NCI-H460 (cell line): ENCODE results near the gene NPAS1. TPM values are rescaled to one million over a fixed set of nuclear protein-coding genes. Genes with fewer than 3 reads are reported as not detected.
A peak's percentile ranks its signal among the peaks of the same experiment; 100 is the strongest.

Source experiments
- DNase-seq: peaks from one replicate; pipeline ENCODE4 v3.0.0-alpha.2; 2016; ENCODE audit warnings: low read depth; ENCODE audit errors: extremely low read depth
- polyA plus RNA-seq: library from polyadenylated mRNA; depleted of rRNA; stranded (reverse); fragments of >200 nt; gene quantifications from 2 replicates; pipeline ENCODE4 v1.2.3, GENCODE V29; 2014; cell fraction: nucleus; rRNA removed
- total RNA-seq: library from RNA; depleted of rRNA; stranded (reverse); fragments of >200 nt; shearing (Covaris generic); gene quantifications from 2 replicates; pipeline ENCODE4 v1.2.3, GENCODE V29; 2014; rRNA removed

The NPAS1 gene, protein sequence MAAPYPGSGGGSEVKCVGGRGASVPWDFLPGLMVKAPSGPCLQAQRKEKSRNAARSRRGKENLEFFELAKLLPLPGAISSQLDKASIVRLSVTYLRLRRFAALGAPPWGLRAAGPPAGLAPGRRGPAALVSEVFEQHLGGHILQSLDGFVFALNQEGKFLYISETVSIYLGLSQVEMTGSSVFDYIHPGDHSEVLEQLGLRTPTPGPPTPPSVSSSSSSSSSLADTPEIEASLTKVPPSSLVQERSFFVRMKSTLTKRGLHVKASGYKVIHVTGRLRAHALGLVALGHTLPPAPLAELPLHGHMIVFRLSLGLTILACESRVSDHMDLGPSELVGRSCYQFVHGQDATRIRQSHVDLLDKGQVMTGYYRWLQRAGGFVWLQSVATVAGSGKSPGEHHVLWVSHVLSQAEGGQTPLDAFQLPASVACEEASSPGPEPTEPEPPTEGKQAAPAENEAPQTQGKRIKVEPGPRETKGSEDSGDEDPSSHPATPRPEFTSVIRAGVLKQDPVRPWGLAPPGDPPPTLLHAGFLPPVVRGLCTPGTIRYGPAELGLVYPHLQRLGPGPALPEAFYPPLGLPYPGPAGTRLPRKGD
- total RNA-seq, result 0.30 and 0.49 TPM in 2 replicates
- polyA plus RNA-seq, result 1.2 TPM in 1 of 2 replicates, not detected in the other

DNA sequence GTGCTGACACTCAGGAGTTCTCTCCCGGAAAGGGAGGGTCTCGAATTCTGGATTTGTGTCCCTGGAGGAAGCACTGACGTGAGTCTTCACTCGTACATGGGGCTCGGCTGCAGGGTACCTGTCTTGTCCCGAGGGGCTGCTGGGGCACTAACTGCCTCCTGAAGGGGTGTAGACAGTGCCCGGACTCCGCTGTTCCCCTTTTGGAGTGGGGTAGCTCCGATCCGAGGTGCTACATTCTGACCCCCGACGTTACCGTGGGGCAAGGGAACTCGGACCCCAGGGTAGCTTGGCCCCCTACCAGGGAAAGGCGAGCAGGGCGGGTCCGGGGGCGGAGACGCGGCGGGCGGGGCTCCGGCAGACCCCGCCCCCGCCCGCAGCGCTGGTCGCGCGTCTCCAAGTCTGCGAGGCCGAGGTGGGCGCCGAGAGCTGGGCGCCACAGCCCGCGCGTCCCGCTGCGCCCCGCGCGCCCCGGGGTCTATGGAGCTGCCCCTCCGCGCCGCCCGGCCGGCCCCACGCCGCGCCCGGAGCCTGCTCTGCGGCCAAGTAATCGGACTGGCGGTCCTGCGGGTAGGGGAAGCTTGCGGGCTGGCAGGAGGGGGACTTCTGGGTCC, at the start of gene NPAS1:
Gene NPAS1 (plus strand): TSS at position 407 of the 611 bp plus-strand sequence. CDS start 1,211 bp downstream, outside the sequence.
- no peak for DNase-seq

DNA sequence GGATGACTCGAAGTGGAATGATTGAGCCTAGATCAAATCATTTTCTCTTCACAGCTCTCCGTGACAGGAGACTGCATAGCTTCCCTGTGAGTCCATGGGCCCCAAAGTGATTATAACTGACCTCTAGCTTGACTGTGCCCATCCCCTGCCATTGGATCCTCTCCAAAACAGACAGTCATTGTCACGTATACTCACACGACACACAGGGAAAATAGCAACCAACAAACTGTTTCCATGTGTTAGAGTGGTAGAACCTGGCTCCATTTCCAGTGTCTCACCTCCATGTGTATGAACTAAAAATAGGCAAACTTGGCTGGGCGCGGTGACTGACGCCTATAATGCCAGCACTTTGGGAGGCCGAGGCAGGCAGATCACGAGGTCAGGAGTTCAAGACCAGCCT, 48.8 kb upstream of the NPAS1 start:
- peak; percentile 21 for DNase-seq

DNA sequence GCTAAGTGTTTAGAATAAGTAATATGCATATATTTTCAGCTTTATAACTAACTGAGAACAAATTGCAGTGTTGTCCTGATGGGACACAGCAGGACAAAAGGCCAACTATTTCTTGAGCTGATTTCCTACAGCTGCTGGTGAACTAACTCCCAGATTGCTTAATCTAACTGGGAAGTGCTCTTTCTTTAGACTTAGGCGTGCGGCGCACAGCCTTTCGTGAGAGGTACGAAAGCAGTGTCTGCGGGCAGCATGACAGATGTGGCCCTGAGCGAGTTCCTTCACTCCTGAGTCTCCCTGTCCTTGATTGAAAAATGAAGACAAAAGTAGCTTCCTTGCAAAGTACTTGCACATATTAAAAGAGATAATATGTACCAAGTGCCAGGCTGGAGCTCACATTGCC, 47.3 kb upstream of the NPAS1 start:
- DNase-seq, result no peak

DNA sequence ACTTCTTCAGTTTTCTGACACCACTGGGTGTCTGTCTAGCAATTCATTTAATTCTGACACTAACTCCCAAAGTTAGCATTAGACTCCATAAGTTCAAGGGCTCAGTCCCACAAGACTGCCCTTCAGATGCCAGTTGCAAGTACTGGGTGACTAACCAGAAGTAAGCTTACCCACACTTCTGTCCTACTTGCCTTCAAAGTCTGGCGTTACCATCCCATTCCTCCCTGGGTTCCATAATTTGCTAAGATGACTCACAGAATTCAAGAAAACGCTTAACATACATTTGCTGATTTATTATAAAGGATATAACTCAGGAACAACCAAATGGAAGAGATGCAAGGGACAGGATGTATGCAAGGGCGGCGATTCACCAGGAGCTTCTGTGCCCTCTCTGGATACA, 45.5 kb upstream of the NPAS1 start:
- no peak for DNase-seq

DNA sequence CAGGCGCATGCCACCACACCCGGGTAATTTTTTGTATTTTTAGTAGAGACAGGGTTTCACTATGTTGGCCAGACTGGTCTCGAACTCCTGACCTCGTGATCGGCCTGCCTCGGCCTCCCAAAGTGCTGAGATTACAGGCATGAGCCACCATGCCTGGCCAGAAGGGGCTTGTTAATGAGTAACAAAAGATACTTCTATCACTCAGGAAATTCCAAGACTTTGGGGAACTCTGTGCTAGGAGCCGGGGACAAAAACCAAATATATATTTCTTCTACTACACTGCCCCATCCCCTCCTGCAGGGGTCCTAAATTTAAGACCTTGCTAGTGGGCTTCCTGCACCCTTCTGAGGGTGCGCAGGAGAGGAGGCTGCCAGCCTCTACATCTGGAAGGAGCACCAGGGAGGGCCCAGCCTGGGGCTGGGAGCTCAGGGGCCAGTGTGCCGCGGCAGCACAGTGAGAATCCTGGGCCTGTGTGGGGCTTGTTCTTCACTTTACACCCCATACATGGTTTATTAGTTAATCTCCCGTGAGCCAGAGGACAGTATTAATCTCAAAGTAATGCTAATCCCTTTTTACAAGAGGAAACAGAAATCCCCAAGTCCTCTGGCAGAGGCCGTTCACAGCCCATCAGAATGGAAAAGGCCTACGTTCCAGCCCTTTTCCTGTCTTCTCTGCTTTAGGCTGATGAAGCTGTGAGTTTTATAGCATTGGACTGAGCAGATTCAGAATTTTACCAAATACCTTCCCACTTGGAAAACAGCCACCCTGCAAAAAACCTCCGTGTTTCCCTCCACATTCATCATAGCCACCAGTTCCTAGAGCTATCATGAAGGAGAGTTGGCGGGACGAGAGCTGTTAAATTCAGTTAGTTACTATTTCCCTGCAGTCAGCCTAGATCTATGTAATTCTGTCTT, 44.4 kb upstream of the NPAS1 start:
- no peak for DNase-seq

DNA sequence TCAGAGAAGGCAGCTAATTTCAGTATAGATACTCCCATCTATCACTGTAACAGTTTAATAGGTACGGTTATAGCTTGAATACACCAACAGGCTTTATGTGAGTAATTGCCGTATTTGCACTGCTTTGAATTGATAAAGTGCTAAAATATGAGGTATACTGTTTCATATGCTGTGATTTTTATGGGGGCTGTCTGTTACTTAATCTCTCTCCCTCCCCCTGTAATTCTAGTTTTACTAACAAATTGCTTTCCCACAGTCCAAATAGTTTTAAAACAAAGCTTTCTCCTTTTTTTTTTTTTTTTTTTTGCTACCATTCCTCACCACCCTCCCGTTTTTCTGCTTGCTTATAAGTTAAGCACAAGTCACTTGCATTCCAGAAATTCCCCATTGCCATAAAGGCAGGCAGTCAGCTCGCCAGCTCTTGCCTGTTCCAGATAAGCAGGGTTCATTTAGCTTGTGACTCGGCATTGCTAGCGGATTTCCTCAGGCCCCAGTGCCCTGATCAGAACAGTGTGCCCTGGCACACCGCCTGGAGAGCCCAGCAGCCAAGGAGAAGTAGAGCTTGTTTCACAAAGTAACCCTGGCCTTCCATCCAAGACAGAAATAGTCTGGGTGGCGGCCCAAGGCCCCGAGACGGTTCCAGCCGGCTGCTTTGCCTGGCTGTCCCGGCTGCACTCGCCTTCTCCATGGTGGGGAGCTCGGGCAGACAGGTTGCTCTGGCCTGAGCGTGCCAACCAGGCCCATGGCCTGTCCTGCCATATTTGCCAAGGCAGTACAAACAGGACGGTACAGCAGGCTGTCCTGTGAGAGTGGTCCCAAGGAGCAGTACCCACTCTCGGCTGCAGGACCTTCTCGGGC, 43.5 kb upstream of the NPAS1 start:
- DNase-seq, result peak; percentile 29

DNA sequence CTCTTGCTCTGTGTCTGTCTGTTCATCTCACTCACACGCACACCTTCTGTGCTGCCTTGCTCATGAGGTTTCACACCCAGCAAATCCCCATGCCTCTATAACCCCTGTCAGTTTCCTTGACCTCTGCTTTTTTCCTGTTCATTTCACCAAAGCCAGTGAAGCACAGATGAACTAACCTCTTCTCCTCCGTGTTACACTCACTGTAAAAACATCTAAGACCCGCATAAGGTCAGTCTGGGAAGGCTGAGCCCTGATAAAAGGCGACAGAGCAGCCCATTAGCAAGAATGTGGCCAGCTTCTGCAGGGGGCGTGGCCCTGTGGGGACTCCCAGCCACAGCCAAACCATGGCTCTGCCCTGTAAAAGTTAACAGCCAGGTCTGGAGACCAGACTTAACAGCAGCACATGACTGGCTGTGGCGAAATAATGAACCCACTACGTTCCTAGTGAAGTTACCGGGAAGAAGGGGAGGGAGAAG, 42.8 kb upstream of the NPAS1 start:
- DNase-seq, result no peak

DNA sequence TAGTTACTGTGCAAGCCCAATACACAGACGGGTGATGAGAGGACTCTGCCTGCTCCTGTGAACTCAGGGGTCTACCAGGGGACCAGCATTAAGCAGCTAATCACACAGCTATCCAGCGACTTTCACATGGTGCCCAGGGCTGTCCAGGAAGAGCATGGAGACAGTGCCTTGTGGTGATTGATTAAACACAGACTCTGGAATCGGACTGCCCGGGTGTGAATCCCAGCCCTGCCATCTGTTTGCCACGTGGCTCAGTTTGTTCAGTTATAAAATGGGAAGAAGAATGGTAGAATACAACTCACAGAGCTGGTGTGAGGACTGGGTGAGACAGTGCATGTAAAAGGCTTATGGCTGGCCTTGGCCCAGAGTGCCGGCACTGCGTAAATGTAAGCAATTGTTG, 42.1 kb upstream of the NPAS1 start:
- DNase-seq, result no peak

DNA sequence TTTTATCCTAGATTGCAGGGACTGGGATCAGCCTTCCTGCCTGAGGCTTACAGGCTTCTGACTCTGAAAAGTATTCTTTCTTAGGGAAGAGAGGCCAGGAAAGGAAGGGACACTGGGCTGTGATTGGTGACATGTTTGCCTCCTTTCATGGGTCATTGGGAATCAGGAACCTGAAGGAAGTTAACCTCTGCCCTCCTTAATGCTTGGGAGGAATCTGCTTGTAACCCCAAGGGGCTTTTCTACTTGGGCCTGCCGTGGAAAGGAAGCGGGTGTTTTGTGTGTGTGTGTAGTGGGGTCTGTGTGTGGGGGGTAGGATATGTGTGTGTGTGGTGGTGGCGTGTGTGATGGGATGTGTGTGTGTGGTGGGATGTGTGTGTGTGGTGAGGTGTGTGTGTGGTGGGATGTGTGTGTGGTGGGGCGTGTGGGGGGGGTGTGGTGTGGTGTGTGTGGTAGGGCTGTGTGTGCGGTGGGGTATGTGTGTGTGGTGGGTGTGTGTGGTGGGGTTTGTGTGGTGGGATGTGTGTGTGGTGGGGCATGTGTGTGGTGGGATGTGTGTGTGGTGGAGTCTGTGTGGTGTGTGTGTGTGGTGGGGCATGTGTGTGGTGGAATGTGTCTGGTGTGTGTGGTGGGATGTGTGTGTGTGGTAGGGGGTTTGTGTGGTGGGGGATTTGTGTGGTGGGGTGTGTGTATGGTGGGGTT, 41.3 kb upstream of the NPAS1 start:
- no peak for DNase-seq

DNA sequence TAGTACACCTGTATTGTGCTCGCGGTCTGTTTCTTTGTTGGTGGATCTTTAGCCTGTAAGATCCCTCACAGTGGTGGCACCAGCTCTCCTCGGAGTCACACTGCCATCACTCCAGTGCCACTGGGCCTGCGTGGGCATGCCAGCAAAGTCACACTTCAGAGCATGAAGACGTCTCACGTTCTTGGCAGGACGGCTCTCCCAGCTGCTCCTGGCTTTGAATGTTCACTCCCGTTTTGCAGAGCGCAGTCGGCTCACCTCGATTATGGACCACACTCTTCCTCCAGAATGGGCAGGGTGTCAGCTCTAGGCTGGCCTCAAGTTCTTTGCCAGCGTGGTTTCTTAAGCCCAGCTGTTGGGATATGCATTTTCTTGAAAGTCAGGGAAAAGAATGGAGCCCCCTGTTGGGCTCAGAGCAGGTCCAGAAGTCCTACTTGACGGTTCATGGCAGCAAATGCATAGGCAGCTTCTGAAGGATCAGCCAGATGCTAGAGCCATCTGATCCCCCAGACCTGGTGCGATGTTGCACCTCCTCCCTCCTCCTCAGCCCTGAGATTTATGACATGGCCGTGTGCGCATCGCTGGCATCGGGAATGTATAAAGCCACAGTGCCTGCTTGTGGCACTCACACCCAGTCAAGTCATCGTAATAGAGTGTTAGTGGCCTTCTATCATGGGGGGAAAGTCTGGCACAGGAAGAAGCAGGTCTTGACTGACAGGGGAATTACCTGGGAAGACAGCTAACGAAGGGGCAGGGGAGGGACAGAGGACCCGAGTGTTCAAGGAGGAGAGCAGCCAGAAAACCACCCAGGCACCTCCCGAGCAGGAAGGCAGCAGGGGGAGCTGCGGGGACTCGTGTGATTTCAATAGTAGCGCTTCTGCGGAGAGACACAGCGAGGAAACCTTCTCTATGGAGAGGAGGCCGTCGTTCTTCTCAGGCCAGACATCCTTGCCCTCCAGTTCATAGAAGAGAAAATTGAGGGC, 40.2 kb upstream of the NPAS1 start:
- no peak for DNase-seq

DNA sequence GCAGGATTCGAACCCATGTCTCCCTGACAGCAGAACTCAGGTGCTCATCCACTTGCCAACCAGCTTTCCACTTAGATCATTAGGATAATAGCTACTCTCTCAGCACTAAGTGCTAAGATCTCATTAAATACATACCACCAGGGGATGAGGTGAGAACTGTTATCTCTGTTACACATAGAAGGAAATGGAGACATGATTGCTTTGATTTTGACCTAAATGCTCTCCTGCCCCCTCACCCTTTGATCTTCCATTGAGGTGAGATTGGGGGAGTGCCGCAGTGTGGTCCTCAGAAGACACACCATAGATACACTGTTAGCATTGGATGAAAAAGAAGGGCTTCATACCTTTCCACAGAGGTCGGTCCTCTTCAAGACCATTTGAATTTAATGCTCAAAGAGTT, 38.9 kb upstream of the NPAS1 start:
- DNase-seq, result no peak

DNA sequence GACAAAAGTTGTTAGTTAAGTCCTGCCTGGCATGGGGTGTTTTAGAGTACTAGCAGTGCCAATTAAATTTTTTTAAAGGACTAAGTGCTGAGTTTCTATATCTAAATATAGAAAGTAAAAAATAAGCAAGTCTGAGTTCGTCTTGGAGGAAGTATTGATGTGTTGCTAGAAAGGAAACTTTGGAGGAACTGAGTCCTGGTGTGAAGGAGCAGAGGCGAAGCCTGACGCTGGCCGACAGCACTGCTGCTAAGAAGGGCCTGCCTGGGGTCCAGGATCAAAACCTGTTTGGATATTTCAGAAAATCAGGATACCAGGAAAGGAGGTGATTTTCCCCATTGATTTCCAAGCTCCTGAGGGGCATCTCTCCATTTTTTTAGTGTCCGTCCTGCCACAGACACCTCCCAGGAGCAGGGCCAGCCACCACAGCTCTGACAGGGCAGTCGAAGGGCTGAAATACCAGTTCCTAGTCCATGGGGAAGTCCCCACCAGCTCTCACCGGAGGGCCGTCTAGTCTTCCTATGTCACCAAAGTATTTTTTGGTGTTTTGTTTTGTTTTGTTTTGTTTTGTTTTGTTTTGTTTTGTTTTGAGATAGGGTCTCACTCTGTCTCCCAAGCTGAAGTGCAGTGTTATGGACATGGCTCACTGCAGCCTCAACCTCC, 38.2 kb upstream of the NPAS1 start:
- DNase-seq, result no peak

DNA sequence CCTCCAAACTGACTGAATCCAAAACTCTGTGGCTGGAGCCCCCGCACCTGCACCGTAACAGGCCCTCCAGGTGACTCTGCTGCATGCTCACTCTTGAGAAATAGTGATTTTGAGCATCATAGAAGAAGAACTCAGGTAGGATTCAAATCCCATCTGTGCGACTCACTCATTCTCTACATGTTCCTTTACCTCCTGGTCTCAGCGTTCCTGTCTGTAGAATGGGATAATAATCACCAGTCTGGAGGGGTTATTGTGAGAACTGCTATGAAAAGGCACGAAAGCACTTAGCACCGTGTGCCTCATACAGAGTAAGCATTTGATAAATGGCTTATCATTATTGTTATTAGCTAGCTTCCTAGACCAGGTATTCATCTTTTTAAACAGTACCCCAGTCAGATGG, 36.5 kb upstream of the NPAS1 start:
- no peak for DNase-seq

DNA sequence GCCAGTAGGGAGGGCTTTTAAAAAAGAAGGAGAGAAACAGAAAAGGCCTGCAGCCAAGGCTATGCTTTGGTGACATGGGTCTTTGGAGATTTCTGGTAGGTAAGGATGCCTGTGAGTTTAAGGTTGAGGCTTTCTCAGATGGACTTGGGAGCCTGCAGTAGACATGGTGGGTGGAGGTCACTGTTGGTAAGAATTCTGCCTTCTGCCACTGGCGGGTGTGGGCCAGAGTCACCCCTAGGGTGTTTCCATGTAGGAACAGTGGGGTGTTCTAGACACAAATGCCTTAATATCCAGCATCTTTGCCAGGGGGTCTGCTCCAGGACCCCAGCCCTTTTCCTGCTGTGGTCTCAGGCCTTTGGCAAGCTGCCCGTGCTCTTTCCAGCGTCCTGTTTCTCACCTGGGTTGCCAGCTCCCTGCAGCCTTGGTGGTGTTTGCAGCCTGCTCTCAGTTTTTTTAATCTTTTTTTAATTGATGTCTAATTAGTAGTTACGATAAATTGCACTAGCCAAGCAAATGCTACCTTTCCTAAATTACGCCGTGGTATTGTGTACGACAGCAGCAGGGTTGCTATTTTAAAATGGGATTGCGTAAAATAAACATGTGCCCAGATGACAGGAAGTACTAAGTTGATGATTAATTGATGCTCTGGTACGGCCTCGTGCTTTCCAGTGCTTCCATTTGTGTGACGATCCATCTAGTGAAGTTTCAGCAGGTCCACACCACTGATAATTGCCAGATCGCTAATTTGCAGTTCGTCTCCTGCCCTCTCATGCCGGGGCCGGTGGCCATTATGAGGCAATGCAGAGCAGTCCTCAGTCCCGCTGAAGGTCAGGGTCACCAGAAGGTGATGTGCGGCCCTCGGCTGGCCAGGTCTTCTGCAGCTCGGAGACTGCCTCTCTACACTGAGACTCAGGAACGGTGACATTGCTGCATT, 35.3 kb upstream of the NPAS1 start:
- peak; percentile 35 for DNase-seq

DNA sequence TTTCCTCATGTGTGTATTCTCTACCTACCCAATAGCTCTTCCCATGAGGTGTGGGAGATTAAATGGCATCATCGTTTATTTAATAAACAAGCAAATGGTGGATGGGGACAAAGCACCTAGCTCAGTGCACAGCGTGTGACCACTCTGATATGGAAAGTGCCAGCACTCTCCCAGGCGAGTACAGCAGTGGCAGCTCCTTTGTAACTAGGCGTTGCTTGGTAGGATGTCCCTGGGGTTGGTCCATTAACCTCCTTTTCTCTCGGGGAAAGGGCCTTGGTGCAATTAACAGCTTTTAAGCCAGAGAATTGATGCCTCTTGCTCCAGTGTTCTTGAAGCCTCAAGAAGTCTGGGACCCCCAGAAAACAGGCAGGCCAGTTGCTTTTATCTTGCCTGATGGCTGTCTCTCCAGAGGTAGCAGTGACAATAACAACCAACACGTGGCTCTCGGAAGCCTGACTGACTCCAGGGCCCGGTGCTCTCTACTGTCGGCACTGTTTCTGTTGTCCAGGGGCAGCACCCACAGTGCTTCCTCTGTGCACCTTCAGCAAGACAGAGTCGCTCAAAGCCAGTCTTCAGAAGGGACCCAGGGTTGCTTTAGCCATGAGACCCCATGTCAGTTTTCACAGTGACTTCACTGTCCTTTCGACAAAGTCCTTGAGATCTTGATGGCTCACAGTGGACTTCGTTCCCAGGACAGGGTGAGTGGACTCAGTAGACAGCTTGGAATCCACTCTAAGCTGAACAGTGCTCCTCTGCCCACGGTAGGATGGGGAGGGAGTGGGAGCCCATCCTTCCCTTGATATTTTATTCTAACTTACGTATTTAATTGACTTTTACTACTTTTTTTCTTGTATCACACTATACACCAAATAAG, 33.9 kb upstream of the NPAS1 start:
- DNase-seq, result no peak
